NCI-H510A (cell line): ENCODE measurements around the gene ARHGAP4.

ENCODE experiments used
- DNase-seq: peaks from one replicate; lab custom pipeline; 2025; lab: John Stamatoyannopoulos, UW

Gene ARHGAP4

GRCh38 chrX:153905481-153906095, 20.5 kb downstream of the ARHGAP4 start:
- DNase-seq: no peak

GRCh38 chrX:153903991-153904957, 21.8 kb downstream of the ARHGAP4 start, which contains the start of gene AVPR2:
AVPR2 (plus strand) TSS chrX:153904673; CDS start chrX:153905146, 473 bp downstream.
- DNase-seq: no peak

- DNase-seq: no peak
Observed at GRCh38 chrX:153903238-153903980, 22.7 kb downstream of the ARHGAP4 start.

GRCh38 chrX:153902385-153902784, 23.7 kb downstream of the ARHGAP4 start:
- no peak for DNase-seq

- DNase-seq: no peak
Observed at GRCh38 chrX:153901753-153902140, 24.3 kb downstream of the ARHGAP4 start.

GRCh38 chrX:153900831-153901752, 25.0 kb downstream of the ARHGAP4 start:
- no peak for DNase-seq

- DNase-seq: no peak
Observed at GRCh38 chrX:153897899-153898298, 28.2 kb downstream of the ARHGAP4 start.

- no peak for DNase-seq
Observed at GRCh38 chrX:153889123-153889522, 36.9 kb downstream of the ARHGAP4 start.

GRCh38 chrX:153888344-153888743, 37.7 kb downstream of the ARHGAP4 start:
- DNase-seq: no peak

GRCh38 chrX:153887385-153887784, 38.7 kb downstream of the ARHGAP4 start:
- DNase-seq: no peak

- no peak for DNase-seq
Observed at GRCh38 chrX:153886915-153887314, 39.1 kb downstream of the ARHGAP4 start.

GRCh38 chrX:153885968-153886903, 39.8 kb downstream of the ARHGAP4 start, which contains the start of gene L1CAM:
L1CAM (minus strand) TSS chrX:153886173; CDS start chrX:153875836, 10,337 bp downstream.
- no peak for DNase-seq

- DNase-seq: no peak
Observed at GRCh38 chrX:153885208-153885787, 40.8 kb downstream of the ARHGAP4 start.

GRCh38 chrX:153884590-153884989, 41.5 kb downstream of the ARHGAP4 start:
- DNase-seq: no peak

GRCh38 chrX:153884136-153884535, 41.9 kb downstream of the ARHGAP4 start:
- no peak for DNase-seq

- no peak for DNase-seq
Observed at GRCh38 chrX:153883163-153883843, 42.8 kb downstream of the ARHGAP4 start.

GRCh38 chrX:153882557-153882956, 43.5 kb downstream of the ARHGAP4 start:
- no peak for DNase-seq

GRCh38 chrX:153882086-153882498, 44.0 kb downstream of the ARHGAP4 start:
- DNase-seq: no peak

- no peak for DNase-seq
Observed at GRCh38 chrX:153881281-153881680, 44.8 kb downstream of the ARHGAP4 start.
